GM19351 (cell line): ENCODE measurements around the gene BMAL1.
"Not testable (repeated sequence)": the region's sequence is repeated elsewhere in the genome, so short reads cannot be mapped to it uniquely, and the experiment has no call there.

ENCODE experiments used
- ATAC-seq: cut with Tn5 transposase; IDR thresholded peaks from one replicate; pipeline ENCODE4 v1.9.1; 2021; ENCODE audit warnings: mild to moderate bottlenecking, moderate library complexity; ENCODE audit not compliant: unreplicated experiment

Gene BMAL1

DNA sequence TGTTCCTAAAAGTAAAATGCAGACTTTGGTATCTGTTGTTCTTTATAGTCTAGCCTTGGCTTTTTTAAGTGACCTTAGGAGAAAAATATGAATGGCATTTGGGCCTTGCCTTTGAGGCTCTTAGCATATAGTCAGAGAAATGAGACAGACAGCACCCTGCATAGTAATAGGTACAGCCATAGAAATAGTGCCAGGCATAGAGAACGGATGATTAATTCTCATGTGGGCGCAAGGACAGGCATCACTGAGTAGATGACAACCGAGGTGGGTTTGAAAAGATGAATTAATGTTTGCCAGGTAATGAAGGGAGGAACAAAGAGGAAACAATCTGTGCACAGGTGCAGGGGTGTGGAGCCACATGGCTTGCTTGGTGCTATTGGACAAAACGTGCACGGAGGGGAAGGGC lies 90.5 kb downstream of the BMAL1 start:
- no peak for ATAC-seq

DNA sequence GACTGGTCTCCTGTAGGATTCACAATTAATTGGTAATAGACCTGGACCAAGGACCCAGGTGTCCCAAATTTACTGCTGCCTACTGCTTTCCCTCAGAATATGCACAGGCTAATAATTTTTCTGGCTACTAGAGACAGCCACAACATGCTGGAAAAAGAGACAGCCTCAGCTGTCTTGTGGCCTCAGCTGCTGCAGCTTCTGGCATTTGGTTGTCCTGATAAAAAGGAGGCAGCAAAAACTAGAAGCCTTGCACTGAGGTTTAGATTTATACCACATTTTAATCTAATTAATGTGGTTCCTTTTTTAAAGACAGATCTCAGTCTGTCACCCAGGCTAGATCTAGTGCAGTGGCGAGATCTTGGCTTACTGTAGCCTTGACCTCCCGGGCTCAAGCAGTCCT lies 95.6 kb downstream of the BMAL1 start:
- ATAC-seq, result no peak

- ATAC-seq, result no peak
Measured at GRCh38 chr11:13375798-13376197, 98.2 kb downstream of the BMAL1 start.

- no peak for ATAC-seq
Measured at GRCh38 chr11:13376402-13376801, 98.8 kb downstream of the BMAL1 start.

- no peak for ATAC-seq
Measured at GRCh38 chr11:13376838-13377237, 99.2 kb downstream of the BMAL1 start.

- no peak for ATAC-seq
Measured at GRCh38 chr11:13378316-13378715, 100.7 kb downstream of the BMAL1 start.

DNA sequence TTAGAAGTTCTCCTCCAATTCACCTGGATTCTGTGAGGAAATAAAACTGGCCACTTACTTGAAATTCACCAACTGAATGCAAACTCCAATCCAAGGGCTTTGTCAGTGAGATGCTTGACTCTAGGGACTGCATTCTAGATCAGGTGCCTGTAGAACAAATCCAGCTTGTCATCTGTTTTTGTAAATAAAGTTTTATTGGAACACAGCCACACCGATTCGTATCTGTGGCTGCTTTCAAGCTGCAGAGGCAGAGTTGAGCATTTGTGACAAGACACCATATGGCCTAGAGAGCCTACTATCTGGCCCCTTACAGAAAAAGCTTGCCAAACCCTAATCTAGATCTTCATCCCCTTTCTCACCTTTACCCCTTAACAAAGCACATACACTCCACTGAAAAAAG lies 103.1 kb downstream of the BMAL1 start:
- no peak for ATAC-seq

DNA sequence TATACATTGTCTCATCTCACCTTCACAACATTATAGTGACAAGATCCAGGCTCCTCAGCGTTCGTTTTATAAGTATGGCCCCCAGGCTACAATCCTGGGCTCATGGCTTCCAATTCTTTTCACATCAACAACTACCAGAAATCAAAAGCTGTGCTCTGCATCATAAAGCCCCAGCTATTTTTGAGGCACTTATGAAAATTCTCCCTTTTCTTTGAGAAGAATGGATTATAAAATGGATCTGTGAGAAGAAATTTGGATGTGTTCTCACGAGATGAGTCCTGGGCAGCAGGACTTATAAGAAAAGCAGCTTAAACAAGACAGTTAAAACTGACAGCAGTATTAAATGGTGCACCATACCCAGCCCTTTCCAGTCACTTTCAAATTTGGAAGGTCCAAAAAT lies 105.2 kb downstream of the BMAL1 start:
- ATAC-seq, result no peak

DNA sequence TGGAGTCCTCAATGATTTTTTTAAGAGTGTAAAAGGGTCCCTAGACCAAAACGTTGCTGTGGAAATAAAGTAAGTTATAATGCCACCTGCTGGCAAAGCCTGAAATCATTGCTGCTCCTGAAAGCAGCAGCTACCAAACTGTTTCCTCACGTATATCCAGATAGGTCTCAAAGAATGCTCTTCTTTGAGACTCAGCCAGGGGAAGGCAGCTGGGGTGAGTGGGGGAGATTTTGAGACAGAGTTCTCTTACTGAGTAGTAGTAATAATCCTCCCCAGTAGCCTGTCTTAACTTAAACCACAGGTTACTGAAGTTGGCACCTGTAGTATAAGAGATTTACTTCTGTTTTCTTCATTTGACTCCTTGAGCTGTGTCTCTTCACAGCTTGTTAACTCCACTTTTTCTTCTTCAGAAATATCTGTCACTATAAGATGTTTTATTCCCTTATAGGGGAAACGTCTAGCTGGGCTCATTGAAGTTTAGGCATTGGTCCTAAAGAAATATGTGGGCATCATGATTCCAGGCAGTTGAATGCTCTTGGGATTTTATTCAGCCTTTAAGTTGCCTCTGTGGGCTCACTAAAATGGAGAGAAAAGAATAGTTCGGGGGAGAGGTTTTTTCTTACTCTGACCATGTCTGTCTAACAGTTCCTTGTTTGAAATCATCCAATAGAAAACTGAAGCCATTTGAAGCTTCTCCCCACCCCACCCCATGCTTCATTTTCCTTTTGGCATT lies 107.5 kb downstream of the BMAL1 start:
- ATAC-seq, result peak; percentile 62

GRCh38 chr11:13386567-13386966 lies 109.0 kb downstream of the BMAL1 start:
- ATAC-seq, result no peak

DNA sequence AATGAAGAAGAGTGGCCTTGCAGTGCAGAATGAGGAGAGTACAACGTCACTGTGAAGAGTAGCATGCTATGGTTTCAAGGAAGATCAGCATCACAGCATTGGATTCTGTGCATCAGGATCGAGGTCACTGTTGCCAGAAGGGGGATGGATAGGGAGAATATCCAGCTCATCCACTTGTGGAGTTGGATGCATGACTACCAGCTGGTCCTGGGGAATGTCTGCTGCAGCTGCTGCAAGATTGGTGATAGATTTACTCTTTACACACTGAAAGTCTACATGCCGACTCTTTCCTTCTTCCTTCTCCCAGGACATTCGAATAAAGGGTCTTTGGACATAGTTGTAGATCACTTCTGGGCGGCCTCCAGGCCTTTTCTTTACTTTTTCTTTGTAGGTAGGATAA lies 111.2 kb downstream of the BMAL1 start:
- ATAC-seq, result no peak

- ATAC-seq, result no peak
Measured at GRCh38 chr11:13391217-13391616, 113.6 kb downstream of the BMAL1 start.

- ATAC-seq, result not testable (repeated sequence)
Measured at GRCh38 chr11:13398335-13398734, 120.7 kb downstream of the BMAL1 start.

GRCh38 chr11:13405220-13405619 lies 127.6 kb downstream of the BMAL1 start:
- no peak for ATAC-seq

- no peak for ATAC-seq
Measured at GRCh38 chr11:13415201-13415600, 137.6 kb downstream of the BMAL1 start.

DNA sequence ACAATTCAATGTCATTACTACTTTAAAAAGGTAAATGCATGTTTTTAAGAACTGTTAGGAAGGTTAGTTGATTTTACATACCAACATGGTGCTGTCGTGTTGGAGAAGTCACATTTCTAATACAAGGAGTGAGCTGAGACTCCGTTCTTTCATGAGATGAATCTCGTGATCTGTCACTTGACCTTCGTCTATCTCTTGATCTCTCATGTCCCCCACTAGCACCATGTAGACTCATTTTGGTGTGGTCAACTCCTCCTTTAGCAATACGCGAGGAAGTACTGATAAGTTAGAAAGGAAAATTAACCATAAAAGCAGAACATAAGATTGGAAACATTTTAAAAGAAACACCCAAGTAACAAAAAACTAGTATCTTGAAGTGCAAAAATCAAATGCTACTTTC lies 144.0 kb downstream of the BMAL1 start:
- ATAC-seq, result no peak

GRCh38 chr11:13423372-13423771 lies 145.8 kb downstream of the BMAL1 start:
- ATAC-seq, result no peak

DNA sequence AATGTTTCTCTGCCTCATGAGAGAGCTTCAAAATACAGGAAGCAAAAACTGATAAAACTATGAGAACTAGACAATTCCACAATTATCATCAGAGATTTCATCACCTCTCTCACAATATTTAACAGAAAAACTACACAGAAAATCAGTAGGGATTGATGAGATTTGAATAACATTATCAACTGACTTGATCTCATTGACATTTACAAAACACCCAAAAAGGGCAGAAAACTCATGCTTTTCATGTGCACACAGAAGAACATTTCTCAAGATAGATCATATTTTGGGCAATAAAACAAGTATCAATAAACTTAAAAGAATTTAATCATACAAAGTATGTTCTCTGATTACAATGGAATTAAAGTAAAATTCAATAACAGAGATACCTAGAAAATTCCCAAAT lies 149.8 kb downstream of the BMAL1 start:
- no peak for ATAC-seq

- no peak for ATAC-seq
Measured at GRCh38 chr11:13429288-13429687, 151.7 kb downstream of the BMAL1 start.

GRCh38 chr11:13429836-13430235 lies 152.2 kb downstream of the BMAL1 start:
- no peak for ATAC-seq

DNA sequence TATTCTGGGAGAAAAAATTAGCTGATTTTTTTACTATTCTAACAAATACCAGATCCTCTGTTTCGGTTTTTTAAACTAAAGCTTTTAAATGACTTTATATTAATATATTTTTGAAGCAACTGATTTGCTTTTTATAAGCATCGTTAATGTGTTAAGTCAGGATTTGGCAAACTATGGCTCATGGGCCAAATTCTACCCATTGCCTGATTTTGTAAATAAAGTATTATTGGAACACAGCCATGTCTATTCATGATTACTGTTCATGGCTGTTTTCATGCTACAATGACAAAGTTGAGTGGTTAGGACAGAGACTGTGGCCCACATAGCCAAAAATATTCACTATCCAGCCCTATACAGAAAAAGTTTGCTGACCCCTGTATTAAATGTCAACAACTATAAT lies 155.8 kb downstream of the BMAL1 start:
- no peak for ATAC-seq

- no peak for ATAC-seq
Measured at GRCh38 chr11:13434247-13435205, 156.9 kb downstream of the BMAL1 start.
